GM19455 (cell line): ENCODE data around the gene FAM83G.
A peak's percentile ranks its signal among the peaks of the same experiment; 100 is the strongest.
"Not testable (repeated sequence)": the region's sequence is repeated elsewhere in the genome, so short reads cannot be mapped to it uniquely, and the experiment has no call there.

Source experiments
- ATAC-seq: cut with Tn5 transposase; IDR thresholded peaks from one replicate; pipeline ENCODE4 v1.9.1; 2021; ENCODE audit not compliant: unreplicated experiment

FAM83G gene

GRCh38 chr17:18922596-18922995 is 82.0 kb downstream of the FAM83G start:
- not testable (repeated sequence) for ATAC-seq

GRCh38 chr17:18921912-18922451 is 82.6 kb downstream of the FAM83G start:
- ATAC-seq = peak; percentile 60

- ATAC-seq = no peak
Measured at GRCh38 chr17:18921485-18921884, 83.1 kb downstream of the FAM83G start.

- ATAC-seq = no peak
Measured at GRCh38 chr17:18920911-18921441, 83.6 kb downstream of the FAM83G start.

GRCh38 chr17:18919963-18920362 is 84.6 kb downstream of the FAM83G start:
- no peak for ATAC-seq
